Fibroblast of lung (primary cell): ENCODE results near the gene CINP. TPM values are rescaled to one million over a fixed set of nuclear protein-coding genes. Genes with fewer than 3 reads are reported as not detected.

Experiments used
- DNase-seq, 2 donors: peaks; one replicate each; pipeline versions ENCODE4 v3.0.0 to v3.0.0-alpha.2; 2010; ENCODE audit warnings: low read depth in 2 of 2
- H2AFZ ChIP-seq: 2 replicates; pipeline ENCODE4 v1.5.1; 2012; ENCODE audit warnings: low read length, control low read depth, inconsistent platforms
- H3K27ac ChIP-seq: 2 replicates; pipeline ENCODE4 v1.5.1; 2011; ENCODE audit warnings: low read length, control low read depth; ENCODE audit not compliant: insufficient read depth
- H3K27me3 ChIP-seq: 2 replicates; pipeline ENCODE4 v1.5.1; 2011; ENCODE audit warnings: mild to moderate bottlenecking, low read length; ENCODE audit not compliant: control insufficient read depth, insufficient read depth
- H3K36me3 ChIP-seq: 2 replicates; pipeline ENCODE4 v1.5.1; 2011; ENCODE audit warnings: low read length; ENCODE audit not compliant: control insufficient read depth, insufficient read depth
- H3K4me1 ChIP-seq: 2 replicates; pipeline ENCODE4 v1.5.1; 2011; ENCODE audit warnings: low read length; ENCODE audit not compliant: control insufficient read depth, insufficient read depth; ENCODE audit errors: extremely low read depth
- H3K4me2 ChIP-seq: 2 replicates; pipeline ENCODE4 v1.5.1; 2011; ENCODE audit warnings: low read length, control low read depth; ENCODE audit not compliant: insufficient read depth; ENCODE audit errors: extremely low read depth
- H3K4me3 ChIP-seq, 4 experiments: fragments of 200-600 bp in 1 of 4; sonication (generic) in 1 of 4; replicated peaks in 1 of 4; 2 replicates each; pipeline ENCODE4 v1.5.1; 2011 to 2016; ENCODE audit warnings: low read length in 4 of 4, low read depth in 3 of 4, mild to moderate bottlenecking in 3 of 4, control low read depth in 2 of 4, inconsistent platforms in 1 of 4, mixed read lengths in 1 of 4; ENCODE audit not compliant: insufficient read depth in 1 of 4; ENCODE audit errors: control extremely low read depth in 1 of 4
- H3K79me2 ChIP-seq: 2 replicates; pipeline ENCODE4 v1.5.1; 2012; ENCODE audit warnings: mild to moderate bottlenecking, low read length, inconsistent platforms; ENCODE audit not compliant: control insufficient read depth, insufficient read depth
- H3K9ac ChIP-seq: 2 replicates; pipeline ENCODE4 v1.5.1; 2011; ENCODE audit warnings: mild to moderate bottlenecking, low read length, control low read depth; ENCODE audit not compliant: insufficient read depth
- H3K9me3 ChIP-seq: 2 replicates; pipeline ENCODE4 v1.5.1; 2012; ENCODE audit warnings: low read depth, low read length; ENCODE audit not compliant: control insufficient read depth, insufficient read depth
- H4K20me1 ChIP-seq: 2 replicates; pipeline ENCODE4 v1.5.1; 2011; ENCODE audit warnings: low read length; ENCODE audit not compliant: control insufficient read depth, insufficient read depth; ENCODE audit errors: extremely low read depth
- EZH2 ChIP-seq: IDR thresholded peaks from 2 replicates; pipeline ENCODE4 v1.5.1; 2012; ENCODE audit warnings: low read length, control low read depth, mild to moderate bottlenecking; ENCODE audit errors: missing control alignments
- polyA plus RNA-seq, 2 donors: library from polyadenylated mRNA; depleted of rRNA in 1 of 2; stranded (reverse) in 1 of 2; unstranded in 1 of 2; fragments of >200 nt; gene quantifications; 2 replicates each; pipeline ENCODE4 v1.2.1, GENCODE V29; 2011 to 2012; ENCODE audit warnings: missing spikeins in 1 of 2
- total RNA-seq: library from RNA; depleted of rRNA; stranded (reverse); fragments of >200 nt; gene quantifications from 2 replicates; pipeline ENCODE4 v1.2.1, GENCODE V29; 2014
- TF ChIP-seq, protein P1 (sequence below), 2 donors: IDR thresholded peaks in 1 of 2; conservative IDR thresholded peaks in 1 of 2; 1 replicate in 1 of 2; 2 replicates in 1 of 2; pipeline ENCODE4 v1.5.1; 2011 to 2012; ENCODE audit warnings: low read length in 2 of 2, control low read depth in 1 of 2, inconsistent platforms in 1 of 2, low read depth in 1 of 2, mild to moderate bottlenecking in 1 of 2

Gene CINP
- total and polyA plus RNA-seq, 2 donors (not counting 1 experiment from before 2014, with no cell fraction given): 42.8 to 71.8 TPM

DNA sequence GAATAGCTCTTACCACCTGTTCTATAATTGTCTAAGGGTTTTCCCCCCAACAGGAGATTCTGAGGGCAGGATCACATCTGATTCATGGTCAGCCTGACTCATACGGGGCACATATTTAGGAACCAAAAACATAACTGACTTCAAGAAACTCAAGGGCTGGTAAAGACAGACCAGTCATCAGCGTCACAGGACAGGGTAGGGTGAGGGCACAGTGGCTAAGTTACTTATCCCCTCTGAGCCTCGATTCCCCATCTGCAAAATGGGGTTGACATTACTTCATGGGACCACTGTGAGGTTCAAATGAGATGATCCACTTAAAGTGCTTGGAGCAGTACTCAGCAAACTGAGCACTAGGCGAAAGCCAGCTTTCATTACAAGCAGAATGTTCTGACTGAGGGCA, 606 bp downstream of the CINP start:
- TF ChIP-seq EZH2: no peak
- TF ChIP-seq, protein P1, sequence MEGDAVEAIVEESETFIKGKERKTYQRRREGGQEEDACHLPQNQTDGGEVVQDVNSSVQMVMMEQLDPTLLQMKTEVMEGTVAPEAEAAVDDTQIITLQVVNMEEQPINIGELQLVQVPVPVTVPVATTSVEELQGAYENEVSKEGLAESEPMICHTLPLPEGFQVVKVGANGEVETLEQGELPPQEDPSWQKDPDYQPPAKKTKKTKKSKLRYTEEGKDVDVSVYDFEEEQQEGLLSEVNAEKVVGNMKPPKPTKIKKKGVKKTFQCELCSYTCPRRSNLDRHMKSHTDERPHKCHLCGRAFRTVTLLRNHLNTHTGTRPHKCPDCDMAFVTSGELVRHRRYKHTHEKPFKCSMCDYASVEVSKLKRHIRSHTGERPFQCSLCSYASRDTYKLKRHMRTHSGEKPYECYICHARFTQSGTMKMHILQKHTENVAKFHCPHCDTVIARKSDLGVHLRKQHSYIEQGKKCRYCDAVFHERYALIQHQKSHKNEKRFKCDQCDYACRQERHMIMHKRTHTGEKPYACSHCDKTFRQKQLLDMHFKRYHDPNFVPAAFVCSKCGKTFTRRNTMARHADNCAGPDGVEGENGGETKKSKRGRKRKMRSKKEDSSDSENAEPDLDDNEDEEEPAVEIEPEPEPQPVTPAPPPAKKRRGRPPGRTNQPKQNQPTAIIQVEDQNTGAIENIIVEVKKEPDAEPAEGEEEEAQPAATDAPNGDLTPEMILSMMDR (conservative IDR thresholded peaks at IDR 0.05 in 1 of 2, IDR thresholded peaks at IDR 0.05 in 1 of 2; ENCODE audit: low read depth in 1 of 2, low read length in 2 of 2): no peak
- H3K4me3 ChIP-seq: peak overlapping the region; percentile 88 to 98 (median 93)
- DNase-seq: peak; percentile 13 to 54
- H3K4me2 ChIP-seq: peak overlapping the region; percentile 96
- H3K9ac ChIP-seq: peak overlapping the region; percentile 94
- H3K27ac ChIP-seq: peak overlapping the region; percentile 97
- peaks cover 32% of the 10 kb centered on the region for H3K79me2 ChIP-seq
- peaks cover 3% of the 10 kb centered on the region for H3K36me3 ChIP-seq
- H4K20me1 ChIP-seq: no peaks in the 10 kb centered on the region
- no peaks in the 10 kb centered on the region for H3K9me3 ChIP-seq
- H3K4me1 ChIP-seq: peaks cover 9% of the 10 kb centered on the region
- peak overlapping the region; percentile 89 for H2AFZ ChIP-seq
- no peaks in the 10 kb centered on the region for H3K27me3 ChIP-seq

DNA sequence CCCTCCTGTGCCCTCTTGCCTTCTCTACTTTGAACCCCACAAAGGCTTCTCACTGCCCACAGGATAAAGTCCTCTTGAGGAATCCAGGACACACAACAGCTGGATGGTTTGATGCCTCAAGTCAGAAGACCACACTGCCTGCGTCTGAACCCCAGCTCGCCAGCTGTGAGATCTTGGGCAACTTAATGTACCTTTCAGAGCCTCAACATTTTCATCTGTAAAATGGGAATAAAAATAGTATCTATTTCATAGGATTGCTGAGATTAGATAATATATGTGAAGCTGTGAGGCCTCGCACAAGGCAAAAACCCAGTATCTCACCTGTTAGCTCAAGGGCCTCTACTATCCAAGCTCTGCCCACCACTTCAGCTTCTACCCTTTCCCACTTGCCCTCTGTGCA, 2.3 kb downstream of the CINP start:
- Histone ChIP-seq H3K4me3 (no peak overlapping the region), H2AFZ (no peak overlapping the region), H3K9me3 (no peaks in the 10 kb centered on the region), H4K20me1 (no peaks in the 10 kb centered on the region), H3K79me2 (peaks cover 23% of the 10 kb centered on the region), H3K4me1 (peaks cover 9% of the 10 kb centered on the region), H3K36me3 (peaks cover 4% of the 10 kb centered on the region), H3K4me2 (no peak overlapping the region), H3K27me3 (no peaks in the 10 kb centered on the region), H3K9ac (no peak overlapping the region), H3K27ac (no peak overlapping the region)
- TF ChIP-seq, protein P1 (conservative IDR thresholded peaks at IDR 0.05 in 1 of 2, IDR thresholded peaks at IDR 0.05 in 1 of 2; ENCODE audit: low read depth in 1 of 2, low read length in 2 of 2): no peak
- no peak for DNase-seq

DNA sequence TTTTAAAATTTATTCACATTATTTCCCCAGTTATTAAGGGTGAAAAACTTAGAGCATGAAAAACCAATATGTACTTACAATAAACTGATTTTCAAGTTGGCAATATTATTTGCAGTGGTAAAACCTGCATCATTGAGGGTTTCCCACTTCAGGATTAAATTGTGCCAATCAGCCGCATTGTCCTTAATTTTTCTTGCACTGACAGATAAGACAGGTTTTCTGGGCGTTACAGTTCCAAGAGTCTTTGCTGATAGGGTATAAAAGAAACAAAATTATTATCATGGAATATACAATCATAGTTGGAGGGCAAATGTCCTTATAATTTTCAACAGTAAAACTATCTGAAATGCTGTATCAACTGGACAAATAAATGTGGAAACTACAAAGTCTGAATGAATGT, 3.3 kb downstream of the CINP start:
- Histone ChIP-seq H3K4me3 (no peak overlapping the region), H3K36me3 (peaks cover 5% of the 10 kb centered on the region), H3K4me2 (no peak overlapping the region), H4K20me1 (no peaks in the 10 kb centered on the region), H3K79me2 (peaks cover 16% of the 10 kb centered on the region), H3K9me3 (no peaks in the 10 kb centered on the region), H3K27me3 (no peaks in the 10 kb centered on the region), H3K4me1 (peaks cover 9% of the 10 kb centered on the region), H3K9ac (no peak overlapping the region), H3K27ac (no peak overlapping the region), H2AFZ (no peak overlapping the region)
- TF ChIP-seq EZH2: no peak
- TF ChIP-seq, protein P1 (conservative IDR thresholded peaks at IDR 0.05 in 1 of 2, IDR thresholded peaks at IDR 0.05 in 1 of 2; ENCODE audit: low read depth in 1 of 2, low read length in 2 of 2): no peak
- no peak for DNase-seq
